Measurements from ENCODE around the gene GLA.

Gene GLA

GRCh38 chrX:101393530-101394305 is 14.0 kb downstream of the GLA start:
- no peak for DNase-seq (ENCODE audit: low read depth, low spot score)
- TF ChIP-seq CTCF (IDR thresholded peaks at IDR 0.05; ENCODE audit: low read depth, low read length) = no peak
- in situ Hi-C loops (cut with HindIII; ENCODE audit: low sequenced_read_pairs) = no loop called here
- no peak overlapping the region for H3K4me3 ChIP-seq (ENCODE audit: low read depth, low read length)

GRCh38 chrX:101391831-101392230 is 15.9 kb downstream of the GLA start:
- no peak for TF ChIP-seq CTCF (IDR thresholded peaks at IDR 0.05; ENCODE audit: low read depth, low read length)
- H3K4me3 ChIP-seq (ENCODE audit: low read depth, low read length) = peak overlapping the region; percentile 80
- in situ Hi-C loops (cut with HindIII; ENCODE audit: low sequenced_read_pairs) = no loop called here
- no peak for DNase-seq (ENCODE audit: low read depth, low spot score)

GRCh38 chrX:101390664-101391525 is 16.8 kb downstream of the GLA start, which contains the start of gene RPL36A:
TSS of gene RPL36A (plus strand) at chrX:101391011. CDS start at chrX:101391044, 33 bp downstream.
- peak; percentile 80 for TF ChIP-seq CTCF (IDR thresholded peaks at IDR 0.05; ENCODE audit: low read depth, low read length)
- DNase-seq (ENCODE audit: low read depth, low spot score) = peak; percentile 93
- in situ Hi-C loops (cut with HindIII; ENCODE audit: low sequenced_read_pairs) = no loop called here
- H3K4me3 ChIP-seq (ENCODE audit: low read depth, low read length) = peak within 1 kb of the TSS; percentile 80

GRCh38 chrX:101388604-101389003 is 19.1 kb downstream of the GLA start:
- in situ Hi-C loops (cut with HindIII; ENCODE audit: low sequenced_read_pairs) = no loop called here
- no peak overlapping the region for H3K4me3 ChIP-seq (ENCODE audit: low read depth, low read length)
- TF ChIP-seq CTCF (IDR thresholded peaks at IDR 0.05; ENCODE audit: low read depth, low read length) = no peak
- DNase-seq (ENCODE audit: low read depth, low spot score) = no peak

GRCh38 chrX:101386542-101386885 is 21.2 kb downstream of the GLA start:
- TF ChIP-seq CTCF (IDR thresholded peaks at IDR 0.05; ENCODE audit: low read depth, low read length) = no peak
- in situ Hi-C loops (cut with HindIII; ENCODE audit: low sequenced_read_pairs) = no loop called here
- H3K4me3 ChIP-seq (ENCODE audit: low read depth, low read length) = no peak overlapping the region
- no peak for DNase-seq (ENCODE audit: low read depth, low spot score)

GRCh38 chrX:101385795-101386541 is 21.8 kb downstream of the GLA start, which contains the start of gene BTK:
TSS of gene BTK (minus strand) at chrX:101386191. CDS start at chrX:101375284, 10,907 bp downstream.
- TF ChIP-seq CTCF (IDR thresholded peaks at IDR 0.05; ENCODE audit: low read depth, low read length) = no peak
- DNase-seq (ENCODE audit: low read depth, low spot score) = no peak
- H3K4me3 ChIP-seq (ENCODE audit: low read depth, low read length) = no peak within 1 kb of the TSS
- in situ Hi-C loops (cut with HindIII; ENCODE audit: low sequenced_read_pairs) = no loop called here
